ENCODE measurements around the gene OR8U1.

GRCh38 chr11:56410801-56411200 lies 35.4 kb downstream of the OR8U1 start:
- TF ChIP-seq CTCF (IDR thresholded peaks at IDR 0.05; ENCODE audit: low read depth, low read length) (no peak), POLR2A (IDR thresholded peaks at IDR 0.05; ENCODE audit: extremely low read depth, insufficient read length) (no peak)
